Stimulated activated CD4-positive, alpha-beta T cell treated with anti-CD3 and anti-CD28 coated beads, TNF-alpha, amount 100 ng/mL, for 1 hour (primary cell): ENCODE results near the gene RPL14.
"Not testable (repeated sequence)": the region's sequence is repeated elsewhere in the genome, so short reads cannot be mapped to it uniquely, and the experiment has no call there.

Experiments used
- DNase-seq, 3 donors: peaks; one replicate each; pipeline ENCODE4 v3.0.0-alpha.2; 2020; ENCODE audit warnings: low read depth in 3 of 3, low spot score in 1 of 3

RPL14 gene

DNA sequence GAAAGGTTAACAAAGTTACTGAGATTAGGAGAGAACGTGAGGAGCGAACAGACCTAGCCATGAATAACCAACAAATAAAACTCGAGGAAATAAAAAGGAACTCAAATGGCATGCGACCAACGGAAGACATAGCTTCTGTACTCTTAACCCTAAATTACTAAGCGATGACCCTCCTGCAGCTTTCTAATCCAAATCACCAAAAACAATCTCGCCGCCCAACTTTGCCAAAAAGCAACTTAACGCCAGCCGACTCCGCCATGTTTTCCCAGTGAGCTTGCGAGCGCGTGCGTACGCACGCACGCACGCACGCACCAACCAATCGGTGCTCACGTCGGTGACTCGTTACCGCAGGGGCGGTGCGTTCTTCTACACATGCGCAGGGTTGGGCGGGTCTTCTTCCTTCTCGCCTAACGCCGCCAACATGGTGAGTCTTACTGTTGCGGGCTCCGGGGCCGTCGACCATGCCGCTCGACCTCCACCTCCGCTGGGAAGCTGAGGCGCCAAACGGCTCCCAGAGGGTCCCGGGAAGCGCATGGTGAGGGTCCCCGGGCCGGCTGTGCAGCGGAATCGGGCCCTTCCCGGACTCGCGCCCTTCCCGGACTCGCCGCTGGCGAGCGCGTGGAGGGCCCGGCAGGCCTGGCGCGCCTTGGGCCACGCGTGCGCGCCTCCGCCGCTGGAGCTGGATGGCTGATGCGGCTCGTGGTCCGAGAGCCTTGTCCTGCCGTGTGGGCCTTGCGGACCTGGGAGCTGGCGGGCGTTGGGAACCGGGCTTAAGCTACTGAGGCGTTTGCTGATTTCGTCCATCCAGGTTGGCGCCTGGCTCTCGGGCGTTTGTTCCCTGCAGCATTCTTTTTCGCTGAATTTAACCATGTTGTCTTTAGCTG is at the start of gene RPL14:
TSS of gene RPL14 (plus strand) at position 400 of the 884 bp plus-strand sequence. CDS start at position 533, 133 bp downstream.
- peak; percentile 84 to 87 (median 86) for DNase-seq

DNA sequence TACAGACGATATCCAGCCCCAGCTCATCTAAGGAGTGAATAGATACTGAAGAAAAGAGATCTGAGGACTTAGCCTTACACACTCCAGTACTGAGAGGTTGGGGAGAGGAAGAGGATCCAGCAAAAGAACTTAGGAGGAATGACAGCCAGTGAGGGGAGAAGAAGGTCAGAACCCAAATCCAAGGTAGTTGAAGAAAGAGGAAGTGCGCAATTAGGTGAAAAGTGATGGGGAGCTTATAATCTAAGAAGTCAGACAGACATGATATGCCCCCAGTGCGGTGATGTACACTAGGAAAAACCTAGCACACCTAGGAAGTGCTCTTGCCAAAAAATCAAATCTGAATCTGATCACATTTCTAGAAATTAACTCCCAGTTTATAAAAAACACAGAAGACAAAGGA is 49.5 kb upstream of the RPL14 start:
- no peak for DNase-seq

DNA sequence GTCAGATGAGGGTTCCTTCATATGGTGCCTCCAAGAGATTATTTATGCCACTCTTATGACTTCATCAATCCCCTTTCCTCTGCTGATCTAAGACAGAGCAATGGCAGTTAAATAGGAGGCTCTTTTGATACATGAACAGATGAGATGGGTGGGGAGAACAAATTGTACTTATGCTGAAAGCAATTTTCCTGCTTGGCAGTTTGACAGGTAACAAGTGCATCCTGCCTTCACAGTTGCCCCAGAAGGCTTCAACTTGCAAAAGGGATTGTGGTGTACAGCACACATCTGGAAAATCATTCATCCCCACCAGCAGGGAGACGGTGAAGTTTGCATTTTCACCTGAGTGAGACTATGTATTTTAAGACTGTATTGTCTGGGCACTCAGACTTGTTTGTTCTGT is 42.9 kb upstream of the RPL14 start:
- DNase-seq, result no peak

DNA sequence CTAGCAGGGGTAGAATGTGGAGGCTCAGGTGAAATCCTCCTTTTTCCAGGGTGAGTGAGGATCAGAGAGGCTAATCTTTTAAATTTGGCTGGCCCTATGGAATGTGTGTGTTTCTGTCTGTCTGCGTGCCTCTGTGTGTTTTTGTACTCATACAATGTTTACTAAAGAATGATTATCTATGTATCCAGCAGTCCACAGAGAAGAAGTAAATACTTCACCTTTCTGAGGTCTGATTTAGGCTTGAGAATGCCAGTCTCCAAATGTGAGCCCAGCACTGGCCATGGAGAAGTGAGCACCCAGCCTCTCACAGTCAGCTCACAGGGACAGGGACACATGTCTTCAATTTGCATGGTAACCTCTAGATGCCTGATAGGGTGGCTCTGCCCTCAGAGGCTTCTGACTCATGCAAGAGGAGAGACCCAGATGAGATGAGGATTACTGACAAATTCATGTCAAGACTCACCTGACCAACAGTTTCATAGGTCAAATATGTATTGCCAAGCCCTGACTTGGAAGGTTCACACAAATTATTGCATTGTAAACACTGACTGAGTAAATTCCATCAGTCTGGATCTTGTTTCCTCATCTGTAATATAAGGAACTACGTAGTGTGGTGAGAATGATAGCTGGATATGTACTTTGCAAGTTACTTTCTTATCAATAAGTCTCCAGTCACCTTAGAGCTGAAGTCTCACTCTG is 39.1 kb upstream of the RPL14 start:
- DNase-seq, result no peak

DNA sequence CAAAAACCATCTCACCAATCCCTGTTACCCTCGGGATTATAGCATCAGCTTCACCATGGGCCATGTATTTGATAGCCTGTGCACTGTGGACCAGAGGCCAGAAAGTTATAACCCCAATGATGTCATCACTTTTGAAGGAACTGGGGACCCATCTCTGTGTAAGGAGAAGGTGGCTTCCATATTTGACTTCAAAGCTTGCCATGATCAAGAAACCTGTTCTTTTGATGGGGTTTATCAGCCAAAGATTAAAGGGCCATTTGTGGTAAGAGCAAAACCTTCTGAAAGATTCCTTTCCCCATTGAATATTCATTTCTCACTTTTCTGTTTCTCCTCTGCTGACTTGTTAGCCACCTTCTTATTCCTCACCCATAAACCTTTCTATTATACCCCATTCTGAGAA is 34.3 kb upstream of the RPL14 start:
- no peak for DNase-seq

DNA sequence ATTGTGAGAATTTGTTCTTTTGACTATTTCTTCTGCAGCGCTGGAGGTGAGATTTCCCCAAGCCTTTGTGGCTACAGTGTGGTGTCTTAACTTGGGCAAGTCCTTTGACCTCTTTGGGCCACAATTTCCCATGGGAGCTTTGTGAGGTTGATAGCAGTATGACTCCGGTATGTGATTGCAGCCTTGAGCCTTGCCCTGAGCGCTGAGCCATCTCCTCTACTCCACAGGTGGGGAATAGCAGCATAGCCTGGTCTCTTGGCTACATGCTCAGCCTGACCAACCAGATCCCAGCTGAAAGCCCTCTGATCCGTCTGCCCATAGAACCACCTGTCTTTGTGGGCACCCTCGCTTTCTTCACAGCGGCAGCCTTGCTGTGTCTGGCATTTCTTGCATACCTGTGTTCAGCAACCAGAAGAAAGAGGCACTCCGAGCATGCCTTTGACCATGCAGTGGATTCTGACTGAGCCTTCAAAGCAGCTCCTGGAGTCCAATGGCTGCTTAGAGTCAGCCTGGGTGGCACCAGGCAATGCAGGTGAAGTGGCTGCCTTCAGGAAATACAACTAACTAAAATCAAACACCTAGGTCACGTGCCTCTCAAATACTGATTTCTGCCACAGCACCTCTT is 30.0 kb upstream of the RPL14 start:
- no peak for DNase-seq

DNA sequence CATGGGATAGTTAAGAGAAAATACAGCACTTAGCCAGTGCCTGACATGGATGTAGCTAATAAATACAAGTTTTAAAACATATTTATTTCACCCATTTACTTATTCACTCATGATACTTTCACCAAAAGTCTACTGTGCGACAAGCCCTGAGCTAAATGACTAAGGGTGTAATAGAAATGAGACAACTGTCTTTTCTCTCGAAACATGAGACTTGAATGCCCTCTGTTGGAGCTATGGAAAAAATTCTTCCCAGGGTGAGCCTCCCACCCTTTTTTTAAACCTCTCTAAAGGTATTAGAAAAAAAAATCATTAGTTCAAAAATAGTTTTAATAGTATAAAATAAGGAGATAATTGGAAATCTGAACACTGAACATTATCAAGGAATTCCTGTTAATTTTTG is 24.3 kb upstream of the RPL14 start:
- no peak for DNase-seq

DNA sequence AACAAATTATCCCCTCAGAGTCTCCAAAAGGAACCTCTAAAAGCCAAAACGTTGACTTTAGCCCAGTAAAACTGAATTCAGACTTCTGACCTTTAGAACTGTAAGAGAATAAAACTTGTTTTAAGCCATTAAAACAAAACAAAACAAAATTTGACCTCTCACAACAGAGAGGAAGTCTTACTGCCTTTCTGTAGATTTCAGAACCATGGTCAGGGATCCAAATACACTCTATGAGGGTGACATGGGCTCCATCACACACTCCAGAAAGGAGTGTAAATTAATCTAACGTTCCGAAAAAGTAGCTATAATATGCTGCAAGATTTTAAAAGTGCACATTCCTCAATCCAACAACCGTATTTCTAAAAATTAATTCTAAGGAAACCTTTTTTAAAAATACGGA is 19.2 kb upstream of the RPL14 start:
- DNase-seq, result no peak

DNA sequence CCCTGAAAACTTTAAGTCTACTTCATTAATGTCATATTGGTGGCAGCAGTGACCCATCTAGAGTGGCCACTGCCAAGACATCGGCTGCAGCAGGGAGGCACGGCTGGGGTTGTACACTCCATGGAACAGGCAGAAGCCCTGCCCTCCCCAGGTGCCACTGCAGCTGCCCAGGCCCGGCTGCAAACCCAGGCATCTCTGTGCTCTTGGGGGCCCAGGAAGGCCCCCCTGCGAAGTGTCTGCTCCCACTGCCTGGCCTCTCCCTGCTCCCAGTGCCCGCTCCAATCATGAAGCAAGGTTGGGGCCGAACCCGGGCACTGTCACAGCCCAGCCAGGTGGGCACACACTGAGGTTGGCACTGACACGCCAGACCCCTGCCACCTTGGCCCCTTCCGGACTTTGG is 12.1 kb upstream of the RPL14 start:
- DNase-seq, result no peak

DNA sequence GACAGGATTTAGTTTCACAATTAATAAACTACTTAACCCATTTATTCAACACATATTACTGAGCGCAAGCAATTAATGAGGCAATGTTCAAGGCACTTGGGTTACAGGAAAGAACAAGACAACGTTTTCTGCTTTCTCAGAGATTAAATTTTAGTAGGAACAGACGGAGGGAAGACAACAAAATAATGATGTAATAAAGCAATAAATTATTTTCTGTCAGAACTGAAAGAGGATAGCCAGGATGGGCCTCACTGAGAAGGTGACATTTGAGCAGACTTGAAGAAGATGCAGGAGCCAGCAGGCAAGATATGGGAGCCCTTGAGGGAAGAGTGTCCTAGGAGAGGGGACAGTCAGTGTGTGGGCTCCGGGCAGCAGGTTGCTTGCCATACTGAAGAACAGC is 11.3 kb upstream of the RPL14 start:
- no peak for DNase-seq

DNA sequence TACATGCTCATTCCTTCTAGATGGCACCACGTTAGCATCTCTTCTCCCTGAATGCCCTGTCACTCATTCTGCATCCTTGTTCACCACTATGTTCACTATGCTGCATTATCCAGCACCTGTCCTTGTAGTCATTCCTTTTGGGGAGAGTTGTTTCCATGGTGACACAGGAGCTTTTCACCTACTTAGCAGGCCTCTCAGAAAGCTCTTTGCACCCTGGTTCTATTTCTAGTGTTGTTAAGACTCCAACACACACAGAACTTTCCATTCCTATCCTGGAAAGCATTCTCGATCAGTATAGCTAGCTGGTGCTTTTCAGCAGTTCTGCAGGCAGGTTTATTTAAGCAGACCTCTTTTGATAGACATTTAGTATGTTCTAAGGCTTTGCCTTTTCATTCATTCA is 6.7 kb upstream of the RPL14 start:
- DNase-seq, result no peak

DNA sequence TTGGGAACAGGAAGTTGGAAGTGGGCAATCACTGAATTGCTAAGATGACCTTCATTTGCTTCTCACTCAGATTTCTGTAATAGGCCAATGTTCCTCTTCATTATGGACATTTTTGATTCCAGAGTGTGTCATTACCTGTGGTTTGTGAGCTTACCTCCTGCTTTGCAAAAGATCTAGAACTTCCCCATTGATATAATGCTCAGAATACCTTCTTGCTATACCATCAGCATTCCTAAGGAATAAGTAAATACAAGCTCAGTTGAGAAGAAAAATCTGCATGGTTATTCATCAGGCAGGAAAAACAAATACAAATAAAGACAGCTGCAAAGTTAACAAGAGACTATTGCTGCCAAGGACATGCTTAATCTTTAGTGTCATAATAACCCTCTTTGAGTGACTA is 5.6 kb upstream of the RPL14 start:
- DNase-seq, result no peak

DNA sequence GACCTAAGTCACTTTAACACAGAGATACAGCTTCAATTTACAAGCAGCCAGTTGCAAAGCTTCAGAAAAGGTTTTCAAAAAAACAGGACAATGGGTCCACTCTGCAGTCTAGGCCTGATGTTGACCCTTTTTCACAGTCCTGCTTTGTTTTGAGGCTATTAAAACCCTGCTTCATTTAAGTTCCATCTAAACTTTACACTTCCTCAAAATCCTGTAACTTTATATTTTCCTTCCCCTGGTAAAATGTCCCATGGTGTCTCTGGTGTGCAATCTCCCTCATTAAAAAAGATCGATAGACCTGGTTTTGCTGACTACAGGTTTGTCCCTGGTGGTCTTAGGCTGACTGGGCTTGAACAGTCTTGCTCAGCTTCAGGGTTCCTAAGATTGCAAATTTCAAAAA is 5.1 kb upstream of the RPL14 start:
- DNase-seq, result no peak

DNA sequence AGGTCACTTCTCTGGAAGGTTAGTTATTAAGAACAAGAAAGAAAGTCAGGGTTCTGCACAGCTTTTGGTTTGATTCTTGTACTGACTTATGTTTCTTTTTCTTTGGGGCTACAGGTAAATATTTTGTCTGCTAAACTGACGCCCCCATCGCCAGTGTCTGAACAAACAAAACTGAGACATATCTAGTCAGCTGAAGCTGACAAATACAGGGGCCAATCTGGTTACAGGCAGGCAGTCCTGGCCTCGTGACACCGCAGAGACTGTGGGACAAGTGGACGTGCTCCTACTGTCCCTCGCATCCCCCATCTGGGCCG is 4.6 kb upstream of the RPL14 start:
- DNase-seq, result no peak

DNA sequence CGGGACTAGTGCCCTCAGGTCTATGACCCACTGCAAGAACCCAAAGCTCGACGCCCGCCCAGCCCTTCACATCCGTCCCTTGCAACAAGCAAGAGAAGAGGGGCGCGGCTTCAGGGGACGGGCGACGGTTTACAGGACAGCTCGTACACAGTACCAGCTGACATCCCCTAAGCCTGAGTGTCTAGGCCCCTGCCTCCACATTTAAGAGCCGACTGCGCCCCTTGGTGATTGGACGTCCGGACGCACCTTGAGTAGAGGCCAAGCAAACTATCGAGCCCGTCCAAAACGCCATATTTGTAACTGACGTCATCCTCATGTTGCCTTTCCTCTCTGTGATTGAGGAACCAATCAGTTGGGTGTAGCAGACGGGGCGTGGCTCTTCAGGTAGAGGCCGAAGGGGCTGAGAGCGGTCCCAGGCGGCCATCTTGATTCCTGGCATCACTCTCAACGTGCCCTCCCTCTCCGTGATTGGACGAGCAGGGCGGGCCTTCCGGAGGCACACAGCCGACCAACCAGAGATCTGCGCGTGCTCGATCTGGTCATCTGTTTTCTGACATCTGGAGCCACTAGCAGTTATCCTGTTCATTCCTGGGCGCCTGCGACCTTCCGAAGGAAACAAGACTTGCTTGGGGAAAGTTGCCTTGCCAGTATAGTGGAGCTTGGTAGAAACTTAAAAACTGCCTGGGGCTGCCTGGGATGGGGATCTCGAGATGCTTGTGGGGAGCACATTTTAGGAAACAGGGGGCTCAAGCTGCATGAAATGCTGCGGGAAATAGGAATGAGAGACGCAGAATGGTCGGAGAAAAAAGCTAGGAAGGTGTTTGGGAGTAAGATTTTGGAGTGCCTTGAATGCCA is 4.0 kb upstream of the RPL14 start:
- peak; percentile 78 to 89 (median 88) for DNase-seq

DNA sequence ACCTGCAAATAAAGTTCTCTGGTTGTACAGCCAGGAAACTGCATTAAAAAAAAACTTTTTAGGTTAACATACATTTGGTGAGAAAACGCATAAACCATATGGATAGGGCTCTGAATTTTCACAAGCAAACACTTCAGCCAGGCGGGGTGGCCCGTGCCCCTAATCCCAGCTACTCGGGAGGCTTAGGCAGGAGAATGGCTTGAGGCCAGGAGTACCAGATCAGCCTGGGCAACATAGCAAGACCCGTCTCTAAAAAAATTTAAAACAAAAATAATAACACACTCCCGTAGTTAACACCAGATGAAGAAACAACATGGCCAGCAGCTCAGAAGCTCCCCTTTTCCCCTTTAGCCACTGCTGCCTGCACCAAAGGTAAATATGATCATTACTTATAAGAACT is 3.2 kb upstream of the RPL14 start:
- DNase-seq, result no peak

DNA sequence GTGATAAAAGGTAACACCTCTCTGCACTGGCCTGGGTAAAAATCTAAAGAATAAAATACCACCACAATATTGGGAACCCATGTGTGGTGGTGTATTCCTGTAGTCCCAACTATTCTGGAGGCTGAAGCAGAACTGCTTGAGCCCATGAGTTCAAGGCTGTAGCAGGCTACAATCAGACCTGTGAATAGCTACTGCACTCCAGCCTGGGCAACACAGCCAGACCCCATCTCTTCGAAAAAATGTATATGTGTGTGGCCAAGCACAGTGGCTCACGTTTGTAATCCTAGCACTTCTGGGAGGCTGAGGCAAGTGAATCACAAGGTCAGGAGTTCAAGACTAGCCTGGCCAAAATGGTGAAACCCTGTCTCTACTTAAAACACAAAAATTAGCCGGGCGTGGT is 1.8 kb upstream of the RPL14 start:
- no peak for DNase-seq

DNA sequence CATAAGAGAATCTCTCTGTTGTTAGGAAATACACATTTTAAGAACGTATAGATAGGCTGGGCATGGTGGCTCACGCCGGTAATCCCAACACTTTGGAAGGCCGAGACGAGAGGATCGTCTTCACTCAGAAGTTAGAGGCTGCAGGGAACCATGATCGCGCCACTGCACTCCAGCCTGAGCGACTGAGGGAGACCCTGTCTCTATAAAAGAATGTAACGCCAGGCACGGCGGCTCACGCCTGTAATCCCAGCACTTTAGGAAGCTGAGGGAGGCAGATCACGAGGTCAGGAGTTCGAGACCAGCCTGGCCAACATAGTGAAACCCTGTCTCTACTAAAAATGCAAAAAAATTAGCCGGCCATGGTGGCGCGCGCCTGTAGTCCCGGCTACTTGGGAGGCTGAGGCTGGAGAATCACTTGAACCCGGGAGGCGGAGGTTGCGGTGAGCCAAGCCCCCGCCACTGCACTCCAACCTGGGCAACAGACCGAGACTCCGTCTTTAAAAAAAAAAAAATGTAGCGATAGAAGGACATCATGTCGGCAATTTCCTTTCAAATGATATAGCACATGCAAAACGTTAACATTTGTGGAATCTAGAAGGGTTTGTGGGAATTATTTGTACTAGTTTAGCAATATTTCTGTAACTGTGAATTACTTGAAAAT is 730 bp upstream of the RPL14 start:
- DNase-seq, result no peak

DNA sequence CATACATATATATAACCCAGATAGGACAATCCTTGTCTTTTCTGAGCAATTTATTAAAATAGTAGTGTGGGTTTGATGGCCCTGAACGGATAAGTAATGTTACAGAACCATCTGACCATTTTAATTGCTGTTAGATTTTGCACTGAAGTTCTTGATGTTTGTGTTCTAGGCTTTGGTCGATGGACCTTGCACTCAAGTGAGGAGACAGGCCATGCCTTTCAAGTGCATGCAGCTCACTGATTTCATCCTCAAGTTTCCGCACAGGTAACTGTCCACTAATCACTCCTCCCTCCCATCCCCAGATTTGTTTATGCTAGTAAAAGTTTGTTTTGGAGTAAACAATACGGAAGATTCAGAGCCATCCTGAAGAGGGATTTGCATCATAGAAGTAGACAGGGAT is 1.3 kb downstream of the RPL14 start:
- no peak for DNase-seq

DNA sequence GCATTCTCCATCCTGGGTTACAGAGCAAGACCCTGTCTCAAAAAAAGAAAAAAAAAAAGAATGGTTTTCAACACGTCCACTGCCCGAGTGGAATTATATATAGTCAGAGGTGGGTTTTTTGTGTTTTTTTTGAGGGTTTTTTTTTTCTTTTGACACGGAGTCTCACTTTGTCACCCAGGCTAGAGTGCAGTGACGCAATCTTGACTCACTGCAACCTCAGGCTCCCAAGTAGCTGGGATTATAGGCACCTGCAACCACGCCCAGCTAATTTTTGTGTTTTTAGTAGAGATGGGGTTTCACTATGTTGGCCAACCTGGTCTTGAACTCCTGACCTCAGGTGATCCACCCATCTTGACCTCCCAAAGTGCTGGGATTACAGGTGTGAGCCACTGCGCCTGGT is 3.3 kb downstream of the RPL14 start:
- DNase-seq, result not testable (repeated sequence)

DNA sequence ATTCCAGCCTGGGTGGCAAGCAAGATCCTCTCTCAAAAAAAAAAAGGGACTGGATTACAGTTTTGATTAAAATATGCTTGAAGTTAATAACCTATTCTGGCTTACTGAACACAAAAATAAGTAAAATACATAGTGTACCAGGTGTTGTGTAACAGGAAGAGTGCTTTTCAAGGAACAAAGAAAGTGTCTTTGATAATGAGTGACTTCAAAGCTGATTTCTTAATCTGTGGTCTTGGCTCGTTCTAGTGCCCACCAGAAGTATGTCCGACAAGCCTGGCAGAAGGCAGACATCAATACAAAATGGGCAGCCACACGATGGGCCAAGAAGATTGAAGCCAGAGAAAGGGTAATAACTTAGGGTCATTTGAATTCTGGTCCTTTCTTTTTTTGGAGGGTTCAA is 4.0 kb downstream of the RPL14 start:
- DNase-seq, result no peak
